ENCODE measurements around the gene PRKCG.

The PRKCG gene

GRCh38 chr19:53873773-53874605 is 8.0 kb upstream of the PRKCG start:
- no peak for DNase-seq (ENCODE audit: low spot score)
- no peak for TF ChIP-seq CTCF (IDR thresholded peaks at IDR 0.05; ENCODE audit: poor library complexity, severe bottlenecking)
- Histone ChIP-seq H3K4me1 (ENCODE audit: insufficient read depth, poor library complexity, severe bottlenecking) (no peaks in the 10 kb centered on the region), H3K9me3 (ENCODE audit: severe bottlenecking) (no peaks in the 10 kb centered on the region), H3K27me3 (ENCODE audit: insufficient read depth, poor library complexity, severe bottlenecking) (no peaks in the 10 kb centered on the region), H3K4me3 (ENCODE audit: severe bottlenecking) (no peak overlapping the region), H3K27ac (ENCODE audit: poor library complexity, severe bottlenecking) (no peak overlapping the region), H3K36me3 (ENCODE audit: low read depth) (peaks cover 37% of the 10 kb centered on the region)
- no peak for ATAC-seq (ENCODE audit: low read depth)

- Histone ChIP-seq H3K4me3 (ENCODE audit: severe bottlenecking) (no peak overlapping the region), H3K27ac (ENCODE audit: poor library complexity, severe bottlenecking) (no peak overlapping the region), H3K4me1 (ENCODE audit: insufficient read depth, poor library complexity, severe bottlenecking) (no peaks in the 10 kb centered on the region), H3K36me3 (ENCODE audit: low read depth) (peaks cover 37% of the 10 kb centered on the region), H3K9me3 (ENCODE audit: severe bottlenecking) (no peaks in the 10 kb centered on the region), H3K27me3 (ENCODE audit: insufficient read depth, poor library complexity, severe bottlenecking) (no peaks in the 10 kb centered on the region)
- DNase-seq (ENCODE audit: low spot score) (no peak), ATAC-seq (ENCODE audit: low read depth) (no peak)
- TF ChIP-seq CTCF (IDR thresholded peaks at IDR 0.05; ENCODE audit: poor library complexity, severe bottlenecking), result no peak
Measured at GRCh38 chr19:53874606-53874990, 7.4 kb upstream of the PRKCG start.

GRCh38 chr19:53875602-53876325 is 6.2 kb upstream of the PRKCG start:
- H3K9me3 ChIP-seq (ENCODE audit: severe bottlenecking), result no peaks in the 10 kb centered on the region
- H3K4me3 ChIP-seq (ENCODE audit: severe bottlenecking), result no peak overlapping the region
- ATAC-seq (ENCODE audit: low read depth) (no peak), DNase-seq (ENCODE audit: low spot score) (no peak)
- H3K27me3 ChIP-seq (ENCODE audit: insufficient read depth, poor library complexity, severe bottlenecking), result no peaks in the 10 kb centered on the region
- no peaks in the 10 kb centered on the region for H3K4me1 ChIP-seq (ENCODE audit: insufficient read depth, poor library complexity, severe bottlenecking)
- peaks cover 33% of the 10 kb centered on the region for H3K36me3 ChIP-seq (ENCODE audit: low read depth)
- H3K27ac ChIP-seq (ENCODE audit: poor library complexity, severe bottlenecking), result no peak overlapping the region
- TF ChIP-seq CTCF (IDR thresholded peaks at IDR 0.05; ENCODE audit: poor library complexity, severe bottlenecking), result no peak

- no peak for TF ChIP-seq CTCF (IDR thresholded peaks at IDR 0.05; ENCODE audit: poor library complexity, severe bottlenecking)
- no peak for DNase-seq (ENCODE audit: low spot score)
- H3K27me3 ChIP-seq (ENCODE audit: insufficient read depth, poor library complexity, severe bottlenecking), result peaks cover 5% of the 10 kb centered on the region
- H3K27ac ChIP-seq (ENCODE audit: poor library complexity, severe bottlenecking), result no peak overlapping the region
- H3K9me3 ChIP-seq (ENCODE audit: severe bottlenecking), result no peaks in the 10 kb centered on the region
- ATAC-seq (ENCODE audit: low read depth), result no peak
- H3K4me3 ChIP-seq (ENCODE audit: severe bottlenecking), result no peak overlapping the region
- H3K4me1 ChIP-seq (ENCODE audit: insufficient read depth, poor library complexity, severe bottlenecking), result no peaks in the 10 kb centered on the region
- H3K36me3 ChIP-seq (ENCODE audit: low read depth), result peaks cover 23% of the 10 kb centered on the region
Measured at GRCh38 chr19:53876651-53877224, 5.3 kb upstream of the PRKCG start.
